Measurements from ENCODE around the gene RAB27A. TPM values are rescaled to one million over a fixed set of nuclear protein-coding genes. Genes with fewer than 3 reads are reported as not detected.
A peak's percentile ranks its signal among the peaks of the same experiment; 100 is the strongest.

The RAB27A gene
- total RNA-seq, 2 experiments from 2014 or later, result 63.4 to 65.8 TPM

GRCh38 chr15:55196458-55197361 lies 92.9 kb downstream of the RAB27A start, which contains the start of gene RSL24D1:
RSL24D1 (minus strand) TSS chr15:55196941; CDS start chr15:55196890, 51 bp downstream.
- H3K9me3 Mint-ChIP-seq, result peaks cover 8% of the 10 kb centered on the region
- H3K4me1 Mint-ChIP-seq, result peaks cover 30% of the 10 kb centered on the region
- H3K27ac Mint-ChIP-seq, result no peak within 1 kb of the TSS
- H3K4me3 Mint-ChIP-seq, result no peak within 1 kb of the TSS
- no peaks in the 10 kb centered on the region for H3K27me3 Mint-ChIP-seq
- peak; percentile 98 for DNase-seq
- POLR2A ChIA-PET, result interaction anchor here (0.6 to 0.7 kb wide), 2 partner anchors 17 to 238 kb away, joined by 3 read pairs; no protein-coding TSS in a partner anchor
- H3K36me3 Mint-ChIP-seq (ENCODE audit: low read depth), result peaks cover 24% of the 10 kb centered on the region
- CTCF ChIA-PET, result interaction anchor here (0.6 to 2.4 kb wide), 11 partner anchors 10 to 243 kb away, joined by 3 to 11 read pairs (median 4); no protein-coding TSS in a partner anchor

GRCh38 chr15:55195996-55196395 lies 93.6 kb downstream of the RAB27A start:
- Mint-ChIP-seq H3K27ac (no peak overlapping the region), H3K4me1 (peaks cover 33% of the 10 kb centered on the region), H3K9me3 (peaks cover 8% of the 10 kb centered on the region), H3K36me3 (ENCODE audit: low read depth) (peaks cover 30% of the 10 kb centered on the region), H3K27me3 (no peaks in the 10 kb centered on the region), H3K4me3 (no peak overlapping the region)
- no peak for DNase-seq
- ChIA-PET CTCF (interaction anchor here (0.6 to 1.4 kb wide), 2 partner anchors 122 to 244 kb away, joined by 4 read pairs; no protein-coding TSS in a partner anchor), POLR2A (no interaction called here)

- DNase-seq, result no peak
- Mint-ChIP-seq H3K27ac (peak overlapping the region; percentile 65), H3K36me3 (ENCODE audit: low read depth) (peaks cover 36% of the 10 kb centered on the region), H3K9me3 (peaks cover 4% of the 10 kb centered on the region), H3K27me3 (no peaks in the 10 kb centered on the region), H3K4me3 (no peak overlapping the region), H3K4me1 (peaks cover 29% of the 10 kb centered on the region)
- ChIA-PET CTCF (no interaction called here), POLR2A (no interaction called here)
Observed at GRCh38 chr15:55194256-55194655, 95.4 kb downstream of the RAB27A start.

- DNase-seq, result no peak
- Mint-ChIP-seq H3K36me3 (ENCODE audit: low read depth) (peaks cover 64% of the 10 kb centered on the region), H3K27me3 (no peaks in the 10 kb centered on the region), H3K27ac (no peak overlapping the region), H3K4me3 (no peak overlapping the region), H3K4me1 (peaks cover 28% of the 10 kb centered on the region), H3K9me3 (no peaks in the 10 kb centered on the region)
- ChIA-PET CTCF (interaction anchor here (1.6 kb wide), 1 partner anchor 9 kb away, joined by 4 read pairs; no protein-coding TSS in a partner anchor), POLR2A (no interaction called here)
Observed at GRCh38 chr15:55186331-55186730, 103.3 kb downstream of the RAB27A start.

- Mint-ChIP-seq H3K4me1 (peaks cover 26% of the 10 kb centered on the region), H3K36me3 (ENCODE audit: low read depth) (peaks cover 51% of the 10 kb centered on the region), H3K27ac (no peak overlapping the region), H3K4me3 (no peak overlapping the region), H3K9me3 (no peaks in the 10 kb centered on the region), H3K27me3 (no peaks in the 10 kb centered on the region)
- DNase-seq, result no peak
- POLR2A ChIA-PET, result no interaction called here
- CTCF ChIA-PET, result interaction anchor here (1.6 kb wide), 1 partner anchor 13 kb away, joined by 3 read pairs; the partner anchor contains the start of gene RSL24D1
Observed at GRCh38 chr15:55183679-55184078, 105.9 kb downstream of the RAB27A start.

GRCh38 chr15:55179141-55179540 lies 110.5 kb downstream of the RAB27A start:
- Mint-ChIP-seq H3K4me3 (no peak overlapping the region), H3K4me1 (peaks cover 4% of the 10 kb centered on the region), H3K27ac (no peak overlapping the region), H3K9me3 (no peaks in the 10 kb centered on the region), H3K36me3 (ENCODE audit: low read depth) (peaks cover 28% of the 10 kb centered on the region), H3K27me3 (no peaks in the 10 kb centered on the region)
- DNase-seq, result no peak
- ChIA-PET POLR2A (interaction anchor here (1.1 kb wide), 1 partner anchor 18 kb away, joined by 3 read pairs; the partner anchor contains the start of gene RSL24D1), CTCF (interaction anchor here (0.7 kb wide), 1 partner anchor 215 kb away, joined by 3 read pairs; no protein-coding TSS in a partner anchor)

GRCh38 chr15:55170361-55170760 lies 119.3 kb downstream of the RAB27A start:
- CTCF ChIA-PET, result no interaction called here
- Mint-ChIP-seq H3K27ac (no peak overlapping the region), H3K4me3 (no peak overlapping the region), H3K36me3 (ENCODE audit: low read depth) (no peaks in the 10 kb centered on the region), H3K9me3 (no peaks in the 10 kb centered on the region), H3K27me3 (no peaks in the 10 kb centered on the region), H3K4me1 (peaks cover 2% of the 10 kb centered on the region)
- POLR2A ChIA-PET, result no interaction called here
- DNase-seq, result no peak

GRCh38 chr15:55168350-55168974 lies 121.2 kb downstream of the RAB27A start:
- ChIA-PET POLR2A (no interaction called here), CTCF (no interaction called here)
- Mint-ChIP-seq H3K27ac (no peak overlapping the region), H3K36me3 (ENCODE audit: low read depth) (no peaks in the 10 kb centered on the region), H3K9me3 (no peaks in the 10 kb centered on the region), H3K4me1 (peaks cover 2% of the 10 kb centered on the region), H3K4me3 (no peak overlapping the region), H3K27me3 (no peaks in the 10 kb centered on the region)
- peak; percentile 55 for DNase-seq

- H3K36me3 Mint-ChIP-seq (ENCODE audit: low read depth), result no peaks in the 10 kb centered on the region
Observed at GRCh38 chr15:55164284-55164683, 125.3 kb downstream of the RAB27A start.

More at GRCh38 chr15:55164284-55164683, 125.3 kb downstream of the RAB27A start:
- Mint-ChIP-seq H3K27ac (no peak overlapping the region), H3K4me3 (no peak overlapping the region), H3K9me3 (no peaks in the 10 kb centered on the region), H3K27me3 (no peaks in the 10 kb centered on the region), H3K4me1 (peaks cover 2% of the 10 kb centered on the region)
- POLR2A ChIA-PET, result no interaction called here
- CTCF ChIA-PET, result no interaction called here
- DNase-seq, result no peak

Other genes with a start within 250 kb of the RAB27A start
- gene RSL24D1, start 92.9 kb downstream of the RAB27A start, total RNA-seq, result 10 to 100 TPM; 78.6 to 81.2 TPM
- gene PIGBOS1, start 29.3 kb upstream of the RAB27A start, total RNA-seq, result 10 to 100 TPM; 11.0 to 11.4 TPM
- gene PIGB, start 29.4 kb upstream of the RAB27A start, total RNA-seq, result 10 to 100 TPM; 22.2 to 23.4 TPM
- 10 to 100 TPM; 13.0 to 13.1 TPM for gene CCPG1, start 118.5 kb upstream of the RAB27A start, total RNA-seq
- under 1 TPM in 1 of 2 experiments, not detected in 1; 0.60 TPM for gene PIERCE2, start 118.7 kb upstream of the RAB27A start, total RNA-seq
- not detected for gene DNAAF4, start 218.4 kb upstream of the RAB27A start, total RNA-seq